GM18526 (cell line): ENCODE measurements around the gene MGAT4B.

ENCODE experiments used
- POLR2A ChIP-seq: IDR thresholded peaks from 3 replicates; pipeline ENCODE4 v1.6.1; 2011; ENCODE audit not compliant: insufficient read length; ENCODE audit errors: extremely low read depth

The MGAT4B gene

DNA sequence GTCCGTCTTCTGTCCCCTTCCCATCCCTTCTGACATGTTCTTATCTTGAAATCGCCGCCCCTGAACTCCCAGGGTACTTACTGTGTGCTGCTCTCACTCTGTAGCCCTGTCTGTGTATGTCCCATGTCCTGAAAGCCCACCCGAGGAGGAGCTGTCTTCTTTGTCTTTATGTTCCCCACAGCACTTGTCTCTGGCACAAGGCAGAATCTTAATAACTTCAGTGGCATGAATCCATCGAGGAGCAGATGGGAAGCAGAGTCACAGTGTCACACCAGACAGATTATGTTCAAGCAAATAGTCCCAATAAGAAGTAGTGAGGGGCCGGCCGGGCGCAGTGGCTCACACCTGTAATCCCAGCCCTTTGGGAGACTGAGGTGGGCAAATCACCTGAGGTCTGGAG lies 42.6 kb downstream of the MGAT4B start:
- no peak for TF ChIP-seq POLR2A

DNA sequence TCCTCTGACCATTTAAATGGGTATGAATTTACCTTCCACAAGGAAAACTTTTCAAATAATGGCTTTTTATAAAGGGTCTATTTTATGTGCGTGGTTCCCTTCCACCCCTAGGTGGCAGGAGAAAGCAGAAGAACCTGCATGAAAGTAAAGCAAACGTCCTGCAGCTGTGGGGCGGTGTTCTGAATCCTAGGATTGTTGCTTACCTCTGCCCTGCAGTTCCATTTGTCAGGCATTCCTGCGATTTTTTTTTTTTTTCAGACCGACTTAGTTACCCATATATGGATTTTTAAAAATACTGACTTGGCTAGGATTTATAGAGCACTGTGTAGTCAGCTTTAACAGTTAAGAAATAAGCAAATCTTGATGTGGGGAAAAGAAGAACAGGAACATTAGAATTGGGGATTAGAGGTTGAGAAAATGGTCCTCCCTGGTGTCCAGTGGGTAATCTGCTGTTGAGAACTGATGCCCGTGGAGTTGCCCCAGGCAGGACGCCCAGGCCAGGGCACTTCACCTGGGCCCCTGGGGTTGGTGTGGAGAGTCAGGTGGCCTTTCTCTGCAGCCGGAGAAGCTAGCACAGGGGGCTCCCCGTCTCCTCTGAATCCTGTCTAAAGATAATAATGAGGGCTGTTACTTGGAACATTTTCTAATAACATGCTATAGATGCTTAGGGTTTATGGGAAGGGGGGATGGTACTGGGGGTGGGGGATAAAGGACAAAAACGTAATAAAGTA lies 43.3 kb downstream of the MGAT4B start:
- no peak for TF ChIP-seq POLR2A

DNA sequence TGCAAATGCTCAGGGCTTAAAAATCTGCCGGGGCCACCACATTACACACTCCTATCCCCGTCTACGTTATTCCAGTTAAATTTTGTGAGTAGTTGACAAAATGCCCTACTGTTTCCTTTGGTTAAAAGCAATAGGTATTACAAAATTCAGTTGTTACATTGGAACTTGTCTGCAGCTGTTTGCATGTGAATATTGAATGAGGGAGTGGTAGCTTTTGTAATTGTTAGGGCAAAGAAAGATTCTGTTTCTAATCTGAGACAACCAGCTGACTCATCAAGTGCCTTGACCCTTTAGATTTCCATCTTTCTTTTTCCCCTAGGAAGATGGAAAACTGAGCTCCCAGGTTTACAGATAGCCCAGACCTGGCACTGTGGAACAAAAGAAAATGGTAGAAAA lies 43.9 kb downstream of the MGAT4B start:
- TF ChIP-seq POLR2A: no peak

DNA sequence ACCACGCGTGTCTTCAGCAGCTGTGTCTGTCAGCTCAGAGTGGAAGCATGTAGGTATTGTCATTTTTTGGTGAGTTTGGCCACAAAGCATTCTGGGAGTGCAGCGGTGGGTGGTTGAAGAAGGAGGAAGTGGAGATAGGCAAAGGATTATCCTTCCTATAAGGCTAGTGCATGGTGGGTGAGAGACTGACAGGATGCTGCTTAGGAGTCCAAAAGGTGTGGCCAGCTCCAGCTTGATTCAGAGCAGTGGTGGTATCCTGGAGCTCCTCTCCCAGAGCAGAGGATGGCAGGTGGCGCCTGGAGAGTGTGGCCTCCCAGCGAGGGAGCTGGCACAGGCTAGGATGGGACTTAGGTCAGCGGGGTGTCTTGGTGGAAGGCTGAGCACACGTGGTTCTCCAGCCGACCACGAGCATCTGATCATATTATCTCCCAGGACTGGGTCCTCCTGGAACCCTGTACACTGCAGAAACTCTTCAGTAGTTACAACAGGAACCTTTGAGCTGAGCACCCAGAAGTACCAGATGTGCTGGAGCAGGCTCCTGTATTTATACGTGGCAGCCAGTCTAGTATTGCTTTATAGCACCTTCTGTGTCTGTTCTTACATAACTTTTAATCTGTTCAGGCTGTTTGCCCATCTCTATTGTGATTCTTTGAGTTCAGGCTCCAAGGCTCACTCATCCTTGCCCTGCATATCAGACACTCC lies 44.4 kb downstream of the MGAT4B start:
- no peak for TF ChIP-seq POLR2A

DNA sequence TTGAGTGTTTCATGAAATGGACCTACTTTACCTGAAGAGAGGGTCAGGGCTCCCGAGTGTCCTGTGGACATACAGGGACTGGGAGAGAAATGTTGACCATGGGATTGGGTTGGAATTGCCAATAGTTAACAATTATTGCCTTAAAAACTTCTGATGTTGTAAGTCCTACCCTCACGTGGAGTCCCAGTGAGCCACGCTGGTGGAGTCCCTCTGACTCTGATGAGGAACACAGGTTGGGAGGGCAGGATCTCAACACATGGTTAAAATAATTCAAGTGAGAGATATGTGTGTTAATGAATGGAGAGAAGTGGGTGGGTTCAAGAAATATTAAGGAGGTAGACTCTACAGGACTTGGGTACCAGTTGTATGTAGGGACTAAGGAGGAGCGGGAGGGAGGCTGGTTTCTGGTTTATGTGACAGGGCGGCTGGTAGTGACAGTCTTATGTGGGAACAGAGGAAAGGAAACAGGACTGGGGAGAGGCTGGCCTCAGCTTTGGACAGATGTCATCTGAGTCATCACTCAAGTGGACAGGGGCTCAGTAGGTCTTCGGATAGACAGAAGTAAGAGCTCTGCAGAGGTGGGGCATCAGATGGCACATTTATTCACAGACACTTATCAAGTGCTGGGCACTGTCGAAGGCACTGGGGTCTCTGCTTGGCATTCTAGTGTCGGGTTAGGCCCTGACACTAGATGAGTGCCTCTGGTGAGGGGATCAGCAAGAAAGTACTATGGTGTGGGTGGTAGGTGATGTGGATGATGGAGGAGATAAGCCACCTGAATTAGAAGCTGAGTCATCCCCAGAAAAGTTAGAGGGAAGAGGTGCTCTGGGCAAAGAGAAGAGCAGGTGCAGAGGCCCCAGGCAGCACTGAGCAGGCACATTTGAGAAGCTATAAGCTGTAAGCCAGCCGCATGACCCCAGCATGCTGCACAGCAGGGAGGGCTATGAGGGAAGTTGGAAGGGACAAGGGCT lies 46.8 kb downstream of the MGAT4B start:
- TF ChIP-seq POLR2A: no peak

DNA sequence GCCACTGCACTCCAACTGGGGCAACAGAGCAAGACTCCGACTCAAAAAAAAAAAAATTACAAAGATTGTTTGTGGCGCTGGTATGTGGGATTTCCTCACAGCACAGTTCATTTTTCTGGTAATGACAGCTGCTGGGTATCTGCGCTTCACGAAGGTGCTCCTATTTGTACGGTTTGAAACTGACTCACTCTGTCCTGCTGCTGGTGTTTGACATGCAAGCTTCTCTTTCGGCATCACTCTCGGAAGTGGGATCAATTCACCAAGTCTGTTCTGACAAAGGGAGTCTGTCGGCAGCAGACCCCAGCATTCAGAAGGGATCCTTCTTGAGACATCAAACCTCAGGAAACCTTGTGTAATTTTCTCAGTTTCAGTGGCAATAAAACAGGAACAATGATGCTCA lies 47.7 kb downstream of the MGAT4B start:
- TF ChIP-seq POLR2A: no peak

DNA sequence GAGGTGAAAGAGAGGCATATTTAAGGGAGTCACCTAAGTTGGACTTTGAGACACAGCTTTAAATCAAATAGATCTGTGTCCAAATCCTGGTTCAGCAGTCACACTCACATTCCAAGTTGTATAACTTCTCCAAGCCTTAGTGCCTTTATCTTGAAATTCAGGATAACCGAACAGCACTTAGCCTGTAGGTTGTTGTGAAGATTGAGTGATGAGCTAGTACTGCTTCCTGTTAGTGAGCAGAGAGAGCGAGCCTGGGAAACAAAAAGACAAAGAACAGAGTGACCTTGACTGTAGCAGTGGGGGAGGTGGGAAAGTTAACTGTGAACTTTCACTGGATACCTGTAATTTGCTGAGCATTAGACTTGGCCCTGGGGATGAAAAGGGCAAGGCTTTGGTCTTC lies 51.6 kb downstream of the MGAT4B start:
- no peak for TF ChIP-seq POLR2A

DNA sequence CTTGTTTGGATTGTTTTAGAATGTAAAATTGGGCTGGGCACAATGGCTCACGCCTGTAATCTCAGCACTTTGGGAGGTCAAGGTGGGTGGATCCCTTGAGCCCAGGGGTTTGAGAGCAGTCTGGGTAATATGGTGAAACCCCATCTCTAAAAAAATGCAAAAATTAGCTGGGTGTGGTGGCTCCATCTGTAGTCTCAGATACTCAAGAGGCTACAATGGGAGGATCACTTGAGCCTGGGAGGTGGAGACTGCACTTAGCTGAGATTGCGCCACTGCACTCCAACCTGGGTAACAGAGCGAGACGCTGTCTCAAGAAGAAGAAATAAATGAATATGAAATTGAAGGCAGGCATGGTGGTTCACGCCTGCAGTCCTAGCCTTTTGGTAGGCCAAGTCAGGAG lies 52.7 kb downstream of the MGAT4B start:
- TF ChIP-seq POLR2A: no peak

DNA sequence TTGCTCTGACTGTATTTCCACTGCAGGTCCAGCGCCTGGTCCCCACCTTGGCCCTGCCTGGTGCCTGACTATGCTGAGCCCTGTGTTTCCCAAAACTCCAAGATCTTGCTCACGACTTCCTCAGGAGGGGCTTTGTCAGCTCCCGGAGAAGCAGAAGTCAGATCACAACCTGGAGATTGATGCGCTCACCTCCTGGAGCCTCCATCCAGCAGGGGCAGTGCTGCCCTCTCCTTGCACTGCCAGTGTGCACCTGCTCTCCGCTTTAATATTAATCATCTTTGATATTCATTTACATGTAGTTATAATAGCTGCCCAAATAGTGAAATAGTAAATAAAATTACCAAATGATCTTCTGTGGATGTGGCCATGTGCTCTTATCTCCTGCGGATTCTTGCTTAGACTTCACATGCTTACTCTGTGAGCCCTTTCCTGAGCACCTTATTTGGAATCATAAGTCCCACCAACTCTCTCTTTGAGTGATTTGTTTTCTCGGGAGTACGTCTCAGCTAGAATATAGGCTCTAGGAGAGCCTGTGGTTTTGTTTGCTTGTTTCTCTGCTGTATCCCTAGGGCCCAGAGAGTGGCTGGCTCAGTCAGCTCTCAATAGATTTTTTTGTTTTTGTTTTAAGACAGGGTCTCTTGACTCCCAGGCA lies 56.7 kb downstream of the MGAT4B start:
- TF ChIP-seq POLR2A: no peak

DNA sequence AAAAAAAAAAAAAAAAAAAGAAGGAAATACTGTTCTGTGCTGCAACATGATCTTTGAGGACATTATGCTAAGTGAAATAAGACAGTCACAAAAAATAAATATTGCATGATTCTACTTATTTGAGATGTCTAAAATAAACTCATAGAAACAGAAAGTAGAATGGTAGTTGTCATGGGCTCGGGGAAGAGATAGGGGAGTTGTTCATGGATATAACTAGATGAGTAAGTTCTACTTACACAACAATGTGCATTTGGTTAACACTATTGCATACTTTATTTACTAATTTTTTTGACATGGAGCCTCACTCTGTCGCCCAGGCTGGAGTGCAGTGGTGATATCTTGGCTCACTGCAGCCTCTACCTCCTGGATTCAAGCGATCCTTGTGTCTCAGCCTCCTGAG lies 58.9 kb downstream of the MGAT4B start:
- no peak for TF ChIP-seq POLR2A
